ENCODE measurements around the gene BCL2. TPM values are rescaled to one million over a fixed set of nuclear protein-coding genes. Genes with fewer than 3 reads are reported as not detected.

Gene BCL2
- total RNA-seq, 1 experiment from 2014 or later = 1.3 TPM

DNA sequence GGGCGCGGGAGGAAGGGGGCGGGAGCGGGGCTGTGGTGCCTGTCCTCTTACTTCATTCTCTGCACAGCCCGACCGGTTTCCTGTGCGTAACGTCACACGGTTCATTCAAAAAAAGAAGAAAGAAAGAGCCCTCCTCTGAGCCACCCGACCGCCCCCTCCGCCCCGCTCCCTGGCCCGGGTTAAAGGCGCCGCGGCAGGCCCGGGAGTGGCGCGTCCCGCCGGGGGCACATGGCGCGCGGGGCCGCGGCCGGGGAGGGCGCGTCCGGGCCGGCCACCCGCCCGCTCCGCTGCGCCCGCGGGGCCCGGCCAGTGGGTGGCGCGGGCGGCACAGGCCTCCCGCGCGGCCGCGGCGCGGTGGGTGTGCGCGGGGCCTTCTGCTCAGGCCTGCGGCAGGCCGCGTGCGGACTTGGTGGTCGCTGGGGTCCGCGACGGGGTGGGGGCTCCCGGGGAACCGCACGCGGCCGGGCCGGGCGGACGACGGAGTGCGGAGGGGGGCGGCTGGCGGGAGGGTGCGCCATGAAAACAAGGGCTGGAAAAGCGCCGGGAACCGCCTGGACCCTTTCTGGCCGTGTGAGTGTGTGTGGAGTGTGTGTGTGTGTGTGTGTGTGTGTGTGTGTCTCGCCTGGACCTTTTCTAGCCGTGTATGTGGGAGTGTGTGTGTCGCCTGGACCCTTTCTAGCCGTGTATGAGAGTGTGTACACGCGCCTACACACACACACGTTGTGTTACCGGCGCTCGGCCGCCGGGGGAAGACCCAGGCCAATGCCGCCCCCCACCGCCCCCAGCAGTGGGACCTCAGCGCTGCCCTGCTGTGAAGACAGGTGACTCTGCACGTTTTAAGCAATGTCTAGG, 780 bp upstream of the BCL2 start:
- H2BK5ac ChIP-seq (ENCODE audit: insufficient read length, low read length) = no peak overlapping the region
- H3K23me2 ChIP-seq (ENCODE audit: insufficient read length, low read depth, low read length, poor library complexity, severe bottlenecking) = peaks cover 19% of the 10 kb centered on the region
- H2BK20ac ChIP-seq (ENCODE audit: low read depth, low read length, poor library complexity, severe bottlenecking) = no peak overlapping the region
- no peak overlapping the region for H3K9ac ChIP-seq (ENCODE audit: extremely low read depth, insufficient read length, low read length)
- no peak overlapping the region for H3T11ph ChIP-seq (ENCODE audit: low read length)
- no peak overlapping the region for H2BK15ac ChIP-seq (ENCODE audit: low read depth, low read length)
- Mint-ChIP-seq H3K36me3 (ENCODE audit: insufficient read depth in 1 of 3, low read depth in 3 of 3) (no peaks in the 10 kb centered on the region; a peak in 1 of 7 replicates), H3K4me1 (peaks cover 21 to 33% of the 10 kb centered on the region in 2 experiments), H3K27ac (no peak overlapping the region), H3K9me3 (no peaks in the 10 kb centered on the region; a peak in 1 of 5 replicates), H3K4me3 (peak overlapping the region; percentile 76 to 85), H3K27me3 (ENCODE audit: low read depth) (peaks cover 53% of the 10 kb centered on the region)
- no peak overlapping the region for H4K91ac ChIP-seq (ENCODE audit: insufficient read length, low read depth, low read length)
- H3K18ac ChIP-seq (ENCODE audit: insufficient read length, low read depth, low read length) = no peak overlapping the region
- H3K4me1 ChIP-seq (ENCODE audit: insufficient read depth, low read length) = 0 out of 2 replicates have a peak, but pooled peaks cover 2% of the 10 kb centered on the region
- no peak overlapping the region for H2BK12ac ChIP-seq (ENCODE audit: insufficient read length, low read depth, low read length)
- DNase-seq = peak; percentile 77
- 0 out of 2 replicates have a peak overlapping the region, but pooled peaks have one; percentile 70 for H3K14ac ChIP-seq (ENCODE audit: insufficient read depth, low read length)
- no peak overlapping the region for H4K5ac ChIP-seq (ENCODE audit: insufficient read length, low read depth, low read length)
- no peak overlapping the region for H3K23ac ChIP-seq (ENCODE audit: insufficient read length, low read depth, low read length)
- no peak overlapping the region for H2BK120ac ChIP-seq (ENCODE audit: low read depth, low read length, poor library complexity, severe bottlenecking)
- H3K27me3 ChIP-seq (ENCODE audit: insufficient read depth, low read length) = peaks cover 10% of the 10 kb centered on the region; the same call in 1 of the 2 replicates
- H2AK5ac ChIP-seq (ENCODE audit: insufficient read length, low read length) = no peak overlapping the region
- no peak overlapping the region for H3K56ac ChIP-seq (ENCODE audit: insufficient read length, low read depth, low read length)
- WGBS (ENCODE audit: extremely low coverage, insufficient read length, low lambda C conversion rate) = no CpG with 5 or more reads among the region's 92 CpGs
- no peak overlapping the region for H2AFZ ChIP-seq (ENCODE audit: low read length)
- no peaks in the 10 kb centered on the region for H4K20me1 ChIP-seq (ENCODE audit: control insufficient read depth, insufficient read depth, insufficient read length)
- H4K8ac ChIP-seq (replicated peaks; ENCODE audit: insufficient read length, low read depth, low read length) = no peak overlapping the region
- no peak overlapping the region for H3K4ac ChIP-seq (ENCODE audit: low read depth, low read length)
- H3K79me2 ChIP-seq (ENCODE audit: insufficient read depth, low read length) = no peaks in the 10 kb centered on the region
- H3K4me2 ChIP-seq (ENCODE audit: insufficient read depth, insufficient read length, low read length) = peak overlapping the region; percentile 53
- no peak overlapping the region for H3K27ac ChIP-seq (ENCODE audit: insufficient read length, low read depth, low read length)
- H3K79me1 ChIP-seq (ENCODE audit: insufficient read depth, low read depth, low read length, poor library complexity, severe bottlenecking) = no peaks in the 10 kb centered on the region
- TF ChIP-seq, protein P1, sequence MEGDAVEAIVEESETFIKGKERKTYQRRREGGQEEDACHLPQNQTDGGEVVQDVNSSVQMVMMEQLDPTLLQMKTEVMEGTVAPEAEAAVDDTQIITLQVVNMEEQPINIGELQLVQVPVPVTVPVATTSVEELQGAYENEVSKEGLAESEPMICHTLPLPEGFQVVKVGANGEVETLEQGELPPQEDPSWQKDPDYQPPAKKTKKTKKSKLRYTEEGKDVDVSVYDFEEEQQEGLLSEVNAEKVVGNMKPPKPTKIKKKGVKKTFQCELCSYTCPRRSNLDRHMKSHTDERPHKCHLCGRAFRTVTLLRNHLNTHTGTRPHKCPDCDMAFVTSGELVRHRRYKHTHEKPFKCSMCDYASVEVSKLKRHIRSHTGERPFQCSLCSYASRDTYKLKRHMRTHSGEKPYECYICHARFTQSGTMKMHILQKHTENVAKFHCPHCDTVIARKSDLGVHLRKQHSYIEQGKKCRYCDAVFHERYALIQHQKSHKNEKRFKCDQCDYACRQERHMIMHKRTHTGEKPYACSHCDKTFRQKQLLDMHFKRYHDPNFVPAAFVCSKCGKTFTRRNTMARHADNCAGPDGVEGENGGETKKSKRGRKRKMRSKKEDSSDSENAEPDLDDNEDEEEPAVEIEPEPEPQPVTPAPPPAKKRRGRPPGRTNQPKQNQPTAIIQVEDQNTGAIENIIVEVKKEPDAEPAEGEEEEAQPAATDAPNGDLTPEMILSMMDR (conservative IDR thresholded peaks at IDR 0.05) = 0 out of 3 replicates have a peak, but pooled peaks have one; percentile 10
- H3K9me3 ChIP-seq (ENCODE audit: control insufficient read depth, low read depth, low read length) = no peaks in the 10 kb centered on the region

Measured in H9 (cell line).